T-cell (primary cell): ENCODE results near the gene MYO1F. TPM values are rescaled to one million over a fixed set of nuclear protein-coding genes. Genes with fewer than 3 reads are reported as not detected.

ENCODE experiments used
- ATAC-seq, 4 experiments: fragments of 200-7000 bp in 3 of 4; fragments of 150-1000 bp in 1 of 4; cut with Tn5 transposase; replicated peaks in 1 of 4; 1 replicate in 3 of 4; 2 replicates in 1 of 4; pipeline ENCODE4 v1.10.0; 2021; ENCODE audit warnings: moderate library complexity in 3 of 4, mild to moderate bottlenecking in 2 of 4, moderate number of reproducible peaks in 1 of 4
- CTCF ChIA-PET, 2 donors: fragments of 300-600 bp; sonication (Branson Sonifier 250); formaldehyde crosslinking; loops; one replicate each; lab custom pipeline; 2022; ENCODE audit warnings: antibody characterized with exemption in 2 of 2; lab: Charles Lee
- POLR2A ChIA-PET, 2 donors: fragments of 300-600 bp; sonication (Branson Sonifier 250); formaldehyde crosslinking; loops; one replicate each; lab custom pipeline; 2022; ENCODE audit warnings: antibody characterized with exemption in 2 of 2; lab: Charles Lee
- DNase-seq, 35 experiments: peaks; one replicate each; pipeline versions ENCODE4 v3.0.0 to v3.0.0-alpha.2; 2013 to 2023
- H3K27ac ChIP-seq: one replicate; pipeline ENCODE4 v1.5.1; 2013; ENCODE audit warnings: low read length
- H3K27me3 ChIP-seq, 2 experiments: replicated peaks in 1 of 2; 1 replicate in 1 of 2; 2 replicates in 1 of 2; pipeline versions ENCODE4 v1.6.1 to v1.7.0; 2013; ENCODE audit warnings: low read length in 1 of 2, mixed read lengths in 1 of 2; ENCODE audit not compliant: control insufficient read depth in 2 of 2, insufficient read depth in 2 of 2; ENCODE audit errors: extremely low read depth in 1 of 2
- H3K36me3 ChIP-seq, 2 donors: 1 replicate in 1 of 2; 2 replicates in 1 of 2; pipeline versions ENCODE4 v1.6.1 to v1.7.0; 2013; ENCODE audit warnings: low read length in 1 of 2; ENCODE audit not compliant: control insufficient read depth in 2 of 2, insufficient read depth in 1 of 2; ENCODE audit errors: extremely low read depth in 1 of 2
- H3K4me1 ChIP-seq, 2 experiments: 1 replicate in 1 of 2; 2 replicates in 1 of 2; pipeline versions ENCODE4 v1.6.1 to v1.7.0; 2013; ENCODE audit warnings: low read length in 2 of 2, mixed read lengths in 1 of 2; ENCODE audit not compliant: insufficient read depth in 2 of 2, control insufficient read depth in 1 of 2; ENCODE audit errors: extremely low read depth in 1 of 2
- H3K4me3 ChIP-seq, 2 donors: 1 replicate in 1 of 2; 2 replicates in 1 of 2; pipeline versions ENCODE4 v1.5.1 to v1.7.0; 2013; ENCODE audit warnings: mild to moderate bottlenecking in 2 of 2, low read length in 1 of 2, moderate library complexity in 1 of 2; ENCODE audit not compliant: control insufficient read depth in 1 of 2; ENCODE audit errors: extremely low read depth in 1 of 2
- H3K9me3 ChIP-seq: 2 replicates; pipeline ENCODE4 v1.7.0; 2013
- H3K27ac Mint-ChIP-seq, 2 donors: one replicate each; pipeline ENCODE4 v1.8.0; 2020 to 2021; ENCODE audit warnings: mild to moderate bottlenecking in 2 of 2, mixed read lengths in 2 of 2
- H3K27me3 Mint-ChIP-seq, 2 donors: one replicate each; pipeline ENCODE4 v1.8.0; 2021 to 2022; ENCODE audit warnings: mixed read lengths in 2 of 2
- H3K36me3 Mint-ChIP-seq: one replicate; pipeline ENCODE4 v1.8.0; 2021; ENCODE audit warnings: mixed read lengths
- H3K4me1 Mint-ChIP-seq, 3 donors: one replicate each; pipeline ENCODE4 v1.8.0; 2020 to 2022; ENCODE audit warnings: mixed read lengths in 3 of 3, mild to moderate bottlenecking in 1 of 3
- H3K4me3 Mint-ChIP-seq, 3 donors: one replicate each; pipeline ENCODE4 v1.8.0; 2020 to 2022; ENCODE audit warnings: mild to moderate bottlenecking in 3 of 3, mixed read lengths in 3 of 3, moderate library complexity in 3 of 3
- H3K9me3 Mint-ChIP-seq, 3 donors: one replicate each; pipeline ENCODE4 v1.8.0; 2020 to 2022; ENCODE audit warnings: mixed read lengths in 3 of 3
- WGBS: methylation state at CpG from one replicate; pipeline ENCODE4 v1.1.5; 2013; ENCODE audit warnings: missing lambda C conversion rate; ENCODE audit not compliant: insufficient coverage; 5-methylcytosine and 5-hydroxymethylcytosine counted together
- total RNA-seq, 35 experiments: library from RNA in 6 of 35; stranded (reverse) in 6 of 35; fragments of 120-200 nt in 1 of 35; gene quantifications; one replicate each; pipeline versions ENCODE4 v1.2.1 to v1.2.4 and lab custom pipeline; 2013 to 2026

The MYO1F gene
- total RNA-seq, 5 donors from 2014 or later (not counting 1 experiment from before 2014, with no cell fraction given) = 109 to 363 (median 277) TPM

DNA sequence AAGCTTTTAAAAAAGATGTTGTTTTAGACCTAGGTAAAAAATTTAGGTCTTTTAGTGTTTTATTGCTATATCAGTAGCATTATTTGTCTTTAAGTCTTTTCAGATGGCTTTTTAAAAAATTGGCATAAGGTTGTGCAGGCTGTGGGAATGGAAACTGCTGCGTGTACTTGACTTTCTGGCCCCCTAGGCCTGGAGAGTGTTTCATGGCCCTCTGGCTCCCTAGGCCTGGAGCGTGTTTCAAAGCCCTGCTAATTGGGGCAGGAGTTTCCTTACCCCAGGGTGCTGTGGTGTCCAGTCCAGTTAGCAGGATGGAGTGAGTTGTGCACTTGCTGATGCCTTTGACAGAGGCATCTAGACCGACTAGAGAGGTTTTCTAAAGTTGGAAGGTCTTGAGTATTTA lies 98.6 kb downstream of the MYO1F start:
- H3K4me1 ChIP-seq = peaks cover 18 to 52% of the 10 kb centered on the region in 2 experiments
- no peaks in the 10 kb centered on the region for H3K27me3 Mint-ChIP-seq
- no peak for DNase-seq
- H3K27me3 ChIP-seq = no peaks in the 10 kb centered on the region
- H3K27ac Mint-ChIP-seq = peak overlapping the region; percentile 71 to 90
- H3K4me3 Mint-ChIP-seq = peak overlapping the region in 1 of 3 donors; percentile 66
- no peak overlapping the region for H3K4me3 ChIP-seq
- H3K9me3 Mint-ChIP-seq = no peaks in the 10 kb centered on the region
- WGBS = 90% methylated on average over 2 of the region's 3 CpGs
- no peaks in the 10 kb centered on the region for H3K9me3 ChIP-seq
- H3K4me1 Mint-ChIP-seq = peaks cover 72 to 75% (median 75%) of the 10 kb centered on the region in 3 donors
- H3K36me3 ChIP-seq = peaks cover 8 to 79% of the 10 kb centered on the region in 2 donors
- ATAC-seq = no peak
- POLR2A ChIA-PET = interaction anchor here in 1 of 2 donors (0.8 kb wide), 1 partner anchor 9 kb away, joined by 3 read pairs; no protein-coding TSS in a partner anchor
- CTCF ChIA-PET = interaction anchor here in 1 of 2 donors (0.6 to 0.7 kb wide), 2 partner anchors 58 to 88 kb away, joined by 4 to 5 read pairs; partner anchors contain the start of gene RAB11B
- H3K36me3 Mint-ChIP-seq = peaks cover 44% of the 10 kb centered on the region
- no peak overlapping the region for H3K27ac ChIP-seq

GRCh38 chr19:8477889-8478288 lies 99.4 kb downstream of the MYO1F start:
- Histone ChIP-seq H3K27me3 (no peaks in the 10 kb centered on the region), H3K9me3 (no peaks in the 10 kb centered on the region), H3K27ac (no peak overlapping the region), H3K36me3 (peaks cover 9 to 77% of the 10 kb centered on the region in 2 donors), H3K4me1 (peaks cover 18 to 52% of the 10 kb centered on the region in 2 experiments), H3K4me3 (no peak overlapping the region)
- Mint-ChIP-seq H3K9me3 (no peaks in the 10 kb centered on the region), H3K36me3 (peaks cover 43% of the 10 kb centered on the region), H3K4me1 (peaks cover 71 to 74% (median 72%) of the 10 kb centered on the region in 3 donors), H3K4me3 (peak overlapping the region in 2 of 3 donors; percentile 25 to 66), H3K27me3 (no peaks in the 10 kb centered on the region), H3K27ac (peak overlapping the region; percentile 71 to 90)
- no peak for DNase-seq
- CTCF ChIA-PET = interaction anchor here in 1 of 2 donors (0.6 kb wide), 1 partner anchor 58 kb away, joined by 5 read pairs; no protein-coding TSS in a partner anchor
- POLR2A ChIA-PET = no interaction called here
- ATAC-seq = peak in 1 of 4 experiments; percentile 25
- 30% methylated on average over 3 of the region's 4 CpGs for WGBS

GRCh38 chr19:8476524-8476923 lies 100.7 kb downstream of the MYO1F start:
- 58% methylated on average over 2 of the region's 8 CpGs for WGBS
- H3K9me3 ChIP-seq = no peaks in the 10 kb centered on the region
- Mint-ChIP-seq H3K9me3 (no peaks in the 10 kb centered on the region), H3K4me3 (no peak overlapping the region), H3K27ac (peak overlapping the region; percentile 44 to 59), H3K27me3 (no peaks in the 10 kb centered on the region), H3K36me3 (peaks cover 43% of the 10 kb centered on the region), H3K4me1 (peaks cover 58 to 67% (median 65%) of the 10 kb centered on the region in 3 donors)
- ATAC-seq = no peak
- no peak for DNase-seq
- no peak overlapping the region for H3K4me3 ChIP-seq
- peaks cover 9 to 78% of the 10 kb centered on the region in 2 donors for H3K36me3 ChIP-seq
- no peak overlapping the region for H3K27ac ChIP-seq
- CTCF ChIA-PET = no interaction called here
- H3K27me3 ChIP-seq = no peaks in the 10 kb centered on the region
- peaks cover 18 to 50% of the 10 kb centered on the region in 2 experiments for H3K4me1 ChIP-seq
- POLR2A ChIA-PET = interaction anchor here in 1 of 2 donors (0.6 to 0.7 kb wide), 2 partner anchors 21 to 22 kb away, joined by 4 to 7 read pairs; no protein-coding TSS in a partner anchor

DNA sequence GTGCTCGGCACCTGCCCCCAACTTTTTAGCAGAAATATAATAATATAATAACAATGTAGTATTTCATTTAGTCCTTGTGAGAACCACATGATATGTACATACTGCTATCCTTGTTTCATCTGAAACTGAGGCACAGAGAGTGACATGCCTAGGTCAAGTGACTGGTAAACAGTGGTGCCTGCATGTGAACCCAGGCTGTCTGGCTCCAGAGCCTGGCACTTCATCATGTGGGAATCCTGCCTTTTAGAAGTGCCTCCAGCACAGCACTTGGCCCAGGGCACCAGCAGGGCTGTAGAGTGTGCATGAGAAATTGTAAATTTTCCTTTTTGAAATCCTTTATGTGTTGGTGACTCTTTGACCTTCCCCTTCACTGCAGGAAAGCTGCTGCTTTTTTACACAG lies 102.2 kb downstream of the MYO1F start:
- Histone ChIP-seq H3K27me3 (no peaks in the 10 kb centered on the region), H3K36me3 (peaks cover 17 to 83% of the 10 kb centered on the region in 2 donors), H3K27ac (no peak overlapping the region), H3K4me1 (peaks cover 14 to 35% of the 10 kb centered on the region in 2 experiments), H3K9me3 (no peaks in the 10 kb centered on the region), H3K4me3 (no peak overlapping the region)
- ATAC-seq = no peak
- DNase-seq = no peak
- CTCF ChIA-PET = interaction anchor here in 1 of 2 donors (0.7 kb wide), 1 partner anchor 500 kb away, joined by 3 read pairs; no protein-coding TSS in a partner anchor
- Mint-ChIP-seq H3K4me3 (no peak overlapping the region), H3K27me3 (no peaks in the 10 kb centered on the region), H3K36me3 (peaks cover 43% of the 10 kb centered on the region), H3K27ac (no peak overlapping the region), H3K9me3 (no peaks in the 10 kb centered on the region), H3K4me1 (peaks cover 45 to 54% (median 51%) of the 10 kb centered on the region in 3 donors)
- no CpG with 5 or more reads among the region's 1 CpG for WGBS
- POLR2A ChIA-PET = interaction anchor here in 1 of 2 donors (0.6 to 0.7 kb wide), 2 partner anchors 7 to 96 kb away, joined by 3 to 4 read pairs; no protein-coding TSS in a partner anchor

DNA sequence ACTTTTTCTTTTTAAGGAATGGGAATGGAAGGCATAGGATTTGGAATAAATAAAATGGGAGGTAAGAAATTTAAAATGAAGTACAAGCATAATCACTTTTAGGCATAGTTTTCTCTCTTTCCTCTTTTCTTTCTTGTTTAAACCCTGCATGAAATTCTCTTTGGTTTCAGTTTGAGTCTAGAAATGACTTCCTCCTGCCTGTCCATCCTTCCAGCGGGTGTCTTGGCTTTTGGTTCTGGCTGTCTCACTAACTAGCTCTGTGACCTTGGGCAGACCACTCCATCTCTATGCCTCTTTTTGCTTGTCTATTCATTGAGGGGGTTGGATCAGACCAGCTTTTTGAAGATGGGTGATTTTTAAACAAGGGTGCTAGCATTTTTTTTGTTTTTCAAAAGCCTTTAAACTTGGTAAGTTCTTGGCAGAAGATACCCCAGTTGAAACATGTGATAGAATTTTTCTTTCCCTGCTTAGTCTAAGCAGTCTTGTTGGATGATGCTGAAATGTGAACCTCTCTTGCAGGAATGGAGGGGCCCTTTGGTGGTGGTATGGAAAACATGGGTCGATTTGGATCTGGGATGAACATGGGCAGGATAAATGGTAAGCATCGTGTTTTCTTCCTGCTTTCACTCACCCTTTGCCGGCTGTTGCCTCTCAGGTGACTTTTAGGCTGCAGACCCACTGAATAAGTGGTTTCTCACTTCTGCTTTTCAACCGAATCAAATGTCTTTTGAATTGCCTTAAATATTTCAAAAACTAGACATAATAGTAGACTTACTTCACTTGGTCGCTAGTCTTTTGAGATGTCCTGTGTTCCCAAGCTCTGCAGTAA lies 103.4 kb downstream of the MYO1F start:
- Mint-ChIP-seq H3K4me3 (no peak overlapping the region), H3K36me3 (peaks cover 53% of the 10 kb centered on the region), H3K9me3 (no peaks in the 10 kb centered on the region), H3K27ac (peak overlapping the region; percentile 75 to 84), H3K27me3 (no peaks in the 10 kb centered on the region), H3K4me1 (peaks cover 47 to 53% (median 53%) of the 10 kb centered on the region in 3 donors)
- ChIA-PET CTCF (interaction anchor here in 1 of 2 donors (0.7 kb wide), 1 partner anchor 127 kb away, joined by 3 read pairs; no protein-coding TSS in a partner anchor), POLR2A (interaction anchor here in 1 of 2 donors (0.6 kb wide), 1 partner anchor 244 kb away, joined by 4 read pairs; no protein-coding TSS in a partner anchor)
- H3K36me3 ChIP-seq = peaks cover 17 to 89% of the 10 kb centered on the region in 2 donors
- 20% methylated on average over 2 of the region's 6 CpGs for WGBS
- ATAC-seq = no peak
- H3K4me3 ChIP-seq = no peak overlapping the region
- H3K4me1 ChIP-seq = peaks cover 14 to 27% of the 10 kb centered on the region in 2 experiments
- no peaks in the 10 kb centered on the region for H3K9me3 ChIP-seq
- no peak overlapping the region for H3K27ac ChIP-seq
- H3K27me3 ChIP-seq = no peaks in the 10 kb centered on the region
- DNase-seq = no peak
